Esophagus squamous epithelium (tissue), 5 donors: ENCODE data around the gene CAPN12. TPM values are rescaled to one million over a fixed set of nuclear protein-coding genes. Genes with fewer than 3 reads are reported as not detected.
A peak's percentile ranks its signal among the peaks of the same experiment; 100 is the strongest.

Source experiments
- DNase-seq: peaks from one replicate; lab custom pipeline; 2025; lab: John Stamatoyannopoulos, UW
- H3K27ac ChIP-seq, 4 donors: fragments of 200-600 bp; sonication (generic); one replicate each; pipeline ENCODE4 v1.5.1; 2016 to 2019; ENCODE audit warnings: mild to moderate bottlenecking in 1 of 4
- H3K27me3 ChIP-seq, 4 donors: fragments of 200-600 bp; sonication (generic); 1 replicate in 3 of 4; 2 replicates in 1 of 4; pipeline versions ENCODE4 v1.5.1 to v1.6.0; 2017 to 2021; ENCODE audit warnings: antibody characterized with exemption in 1 of 4
- H3K36me3 ChIP-seq, 3 donors: fragments of 200-600 bp; sonication (generic); one replicate each; pipeline ENCODE4 v1.5.1; 2016 to 2019
- H3K4me1 ChIP-seq, 3 donors: fragments of 200-600 bp; sonication (generic); one replicate each; pipeline ENCODE4 v1.5.1; 2017 to 2019
- H3K4me3 ChIP-seq, 4 donors: fragments of 200-600 bp; sonication (generic); 1 replicate in 3 of 4; 2 replicates in 1 of 4; pipeline ENCODE4 v1.5.1; 2016 to 2019; ENCODE audit warnings: mild to moderate bottlenecking in 2 of 4, moderate library complexity in 1 of 4
- H3K9me3 ChIP-seq, 3 donors: fragments of 200-600 bp; sonication (generic); one replicate each; pipeline ENCODE4 v1.5.1; 2016 to 2019
- CTCF ChIP-seq, 6 experiments: fragments of 450-650 bp in 4 of 6; fragments of 200-600 bp in 2 of 6; sonication (generic) in 2 of 6; IDR thresholded peaks; one replicate each; pipeline ENCODE4 v1.5.1; 2016 to 2019; ENCODE audit warnings: antibody characterized with exemption in 6 of 6, mild to moderate bottlenecking in 4 of 6, moderate library complexity in 4 of 6
- POLR2A ChIP-seq, 4 donors: fragments of 450-650 bp; IDR thresholded peaks; one replicate each; pipeline ENCODE4 v1.6.1; 2017; ENCODE audit warnings: antibody characterized with exemption in 4 of 4, mild to moderate bottlenecking in 4 of 4, moderate library complexity in 3 of 4
- WGBS, 2 donors: methylation state at CpG; one replicate each; pipeline ENCODE4 v1.1.5; 2018; 5-methylcytosine and 5-hydroxymethylcytosine counted together
- intact Hi-C: fragments of 100-400 bp; cut with DNase I; formaldehyde crosslinking; loops from one replicate; pipeline ENCODE4 v1.15.0; 2022
- total RNA-seq, 4 donors: library from RNA; depleted of rRNA; stranded (reverse); fragments of >200 nt; gene quantifications; one replicate each; pipeline ENCODE4 v1.1.0, GENCODE V29; 2016
- donor health status: DM: yes; HTN: yes; CAD: no.

Gene CAPN12
- total RNA-seq, 4 donors from 2014 or later, result 1.5 to 4.2 (median 1.8) TPM

- 32 to 35% methylated on average over 7 to 13 of the region's 16 CpGs for WGBS, 2 donors
- H3K27ac ChIP-seq, result no peak overlapping the region
- no peaks in the 10 kb centered on the region for H3K27me3 ChIP-seq
- TF ChIP-seq POLR2A (IDR thresholded peaks at IDR 0.05) (no peak), CTCF (IDR thresholded peaks at IDR 0.05) (no peak)
- H3K4me1 ChIP-seq, result peaks cover 20 to 36% (median 23%) of the 10 kb centered on the region in 3 donors
- no peak for DNase-seq
- no peak overlapping the region for H3K4me3 ChIP-seq
- no peaks in the 10 kb centered on the region for H3K9me3 ChIP-seq
- intact Hi-C loops, result loop anchor here (10.0 kb wide), 1 partner anchor 95 kb away; the partner anchor contains the start of gene ECH1
- no peaks in the 10 kb centered on the region for H3K36me3 ChIP-seq
These were observed 4.6 kb downstream of the CAPN12 start for GRCh38 chr19:38739440-38740256.

DNA sequence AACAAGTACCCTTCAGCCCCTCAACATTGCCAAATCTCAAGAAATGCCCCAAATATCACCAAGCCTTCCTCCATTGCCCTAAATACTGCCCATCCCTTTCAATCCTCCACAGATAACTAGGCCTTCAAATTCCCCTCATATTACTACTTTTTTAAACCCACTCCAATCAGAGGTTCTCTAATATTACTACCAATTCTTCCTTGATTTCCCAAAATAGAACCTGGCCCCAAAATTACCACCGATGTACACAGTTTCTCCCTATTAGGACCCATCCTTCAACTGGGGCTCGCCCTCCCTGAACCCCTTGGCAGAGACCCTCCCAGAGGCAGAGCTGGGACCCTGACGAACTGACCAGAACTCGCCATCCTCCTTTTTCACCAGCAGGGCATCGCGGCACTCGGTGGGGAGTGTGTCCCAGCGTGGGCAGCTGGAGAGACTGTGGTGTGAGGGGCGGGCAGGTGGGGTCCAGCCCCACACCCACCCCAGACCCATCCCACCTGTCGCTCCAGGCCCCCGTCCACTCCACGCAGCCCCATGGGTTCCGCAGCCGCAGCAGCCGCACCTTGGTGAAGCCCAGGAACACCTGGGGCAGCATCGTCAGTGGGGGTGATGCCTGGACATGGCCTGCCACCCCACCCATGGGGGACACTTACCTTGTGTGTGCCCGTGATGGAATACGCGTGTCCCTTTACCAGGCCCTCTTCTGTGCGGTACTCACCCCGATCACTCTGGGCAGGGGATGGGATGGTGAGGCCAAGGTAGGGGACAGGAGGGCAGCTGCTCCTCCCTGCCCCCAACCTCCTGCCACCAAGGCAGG is 6.1 kb downstream of the CAPN12 start:
- 97 to 100% methylated on average over 4 to 12 of the region's 21 CpGs for WGBS, 2 donors
- DNase-seq, result no peak
- no peak for TF ChIP-seq CTCF (IDR thresholded peaks at IDR 0.05)
- no peak for TF ChIP-seq POLR2A (IDR thresholded peaks at IDR 0.05)
- Histone ChIP-seq H3K27me3 (no peaks in the 10 kb centered on the region), H3K27ac (no peak overlapping the region), H3K36me3 (no peaks in the 10 kb centered on the region), H3K9me3 (no peaks in the 10 kb centered on the region), H3K4me3 (no peak overlapping the region), H3K4me1 (peaks cover 29 to 51% (median 33%) of the 10 kb centered on the region in 3 donors)
- intact Hi-C loops, result loop anchor here (10.0 kb wide), 1 partner anchor 97 kb away; the partner anchor contains the start of gene ECH1

- TF ChIP-seq CTCF (IDR thresholded peaks at IDR 0.05), result no peak
- no peaks in the 10 kb centered on the region for H3K27me3 ChIP-seq
- H3K4me3 ChIP-seq, result peak overlapping the region in 3 of 4 donors; percentile 18 to 71 (median 50)
- H3K36me3 ChIP-seq, result no peaks in the 10 kb centered on the region
- DNase-seq, result no peak
- no peaks in the 10 kb centered on the region for H3K9me3 ChIP-seq
- H3K4me1 ChIP-seq, result peaks cover 31 to 59% (median 33%) of the 10 kb centered on the region in 3 donors
- H3K27ac ChIP-seq, result peak overlapping the region in 1 of 4 donors; percentile 86
- WGBS, 2 donors, result 38 to 59% methylated on average over 4 of the region's 22 CpGs
- intact Hi-C loops, result loop anchor here (10.0 kb wide), 1 partner anchor 97 kb away; the partner anchor contains the start of gene ECH1
These were observed 6.9 kb downstream of the CAPN12 start for GRCh38 chr19:38737281-38737865.

DNA sequence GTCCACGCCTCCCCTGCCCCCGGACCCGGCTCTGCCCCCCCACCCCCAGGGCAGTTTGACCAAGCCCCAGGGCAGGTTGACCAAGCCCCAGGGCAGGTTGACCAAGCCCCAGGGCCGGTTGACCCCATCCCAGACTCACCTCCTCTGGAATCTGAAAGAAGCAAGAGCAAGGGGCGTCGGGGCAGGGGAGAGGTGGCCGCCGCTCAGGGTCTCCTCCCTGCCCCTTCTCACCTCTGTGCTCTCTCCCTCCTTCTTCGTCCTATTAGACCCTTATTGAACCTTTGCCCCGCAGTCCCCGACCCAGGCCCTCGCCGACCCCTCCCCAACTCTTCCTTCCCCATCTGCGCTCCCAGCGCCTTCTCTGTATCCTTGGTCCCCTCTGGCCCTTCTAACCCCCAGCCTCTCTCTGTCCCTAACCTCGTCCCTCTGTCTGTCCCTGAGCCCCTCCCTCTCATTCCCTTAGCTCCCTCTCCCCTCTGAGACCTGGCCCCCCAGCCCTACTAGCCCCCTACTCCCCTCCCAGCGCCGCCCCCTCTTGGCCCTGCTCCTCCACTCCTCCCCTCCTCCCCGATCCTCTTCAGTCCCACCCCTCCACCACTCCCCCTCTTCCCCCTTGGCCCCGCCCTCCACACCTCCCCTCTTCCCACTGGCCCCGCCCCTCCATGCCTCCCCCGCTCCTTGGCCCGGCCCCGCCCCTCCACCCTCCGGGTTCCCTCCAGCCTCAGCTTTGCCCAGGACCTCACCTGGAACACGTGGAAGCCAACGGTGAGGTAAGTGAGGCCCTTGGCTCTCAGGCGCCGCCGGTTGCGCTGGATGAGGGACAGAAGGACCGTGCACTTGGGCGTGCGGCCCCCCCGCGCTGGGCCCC is 7.6 kb downstream of the CAPN12 start:
- intact Hi-C loops, result loop anchor here (10.0 kb wide), 1 partner anchor 98 kb away; the partner anchor contains the start of gene ECH1
- Histone ChIP-seq H3K27ac (peak overlapping the region; percentile 45 to 89 (median 78)), H3K9me3 (no peaks in the 10 kb centered on the region), H3K27me3 (no peaks in the 10 kb centered on the region), H3K36me3 (peaks cover 0 to 7% (median 2%) of the 10 kb centered on the region in 3 donors), H3K4me1 (peaks cover 31 to 66% (median 33%) of the 10 kb centered on the region in 3 donors), H3K4me3 (peak overlapping the region; percentile 31 to 71 (median 42))
- no peak for TF ChIP-seq POLR2A (IDR thresholded peaks at IDR 0.05)
- TF ChIP-seq CTCF (IDR thresholded peaks at IDR 0.05), result no peak
- DNase-seq, result no peak
- 8 to 18% methylated on average over 12 to 17 of the region's 36 CpGs for WGBS, 2 donors
